RWPE1 (cell line): Measurements from ENCODE around the gene ST8SIA2.
A peak's percentile ranks its signal among the peaks of the same experiment; 100 is the strongest.

ENCODE experiments used
- CTCF ChIA-PET: fragments of 350-600 bp; sonication (Branson Sonifier 250); formaldehyde crosslinking; extraction: SDS; loops from one replicate; lab custom pipeline; 2021; lab: Yijun Ruan, JAX
- POLR2A ChIA-PET: fragments of 400-600 bp; formaldehyde crosslinking; extraction: SDS; loops from one replicate; lab custom pipeline; 2020; ENCODE audit warnings: antibody characterized with exemption; ENCODE audit not compliant: low non-redundant PET; lab: Yijun Ruan, JAX
- DNase-seq: peaks from one replicate; pipeline ENCODE4 v3.0.0; 2012; ENCODE audit warnings: low spot score
- H3K27ac ChIP-seq: fragments of 450-650 bp; 2 replicates; pipeline ENCODE4 v1.5.1; 2017
- CTCF ChIP-seq: fragments of 450-650 bp; conservative IDR thresholded peaks from 2 replicates; pipeline ENCODE4 v1.5.1; 2017; ENCODE audit warnings: low read depth, mild to moderate bottlenecking

ST8SIA2 gene

GRCh38 chr15:92383519-92384324, 10.0 kb upstream of the ST8SIA2 start:
- no peak for DNase-seq
- ChIA-PET POLR2A (no interaction called here), CTCF (no interaction called here)
- peak; percentile 27; the same call in 1 of the 2 replicates for TF ChIP-seq CTCF
- no peak overlapping the region for H3K27ac ChIP-seq

DNA sequence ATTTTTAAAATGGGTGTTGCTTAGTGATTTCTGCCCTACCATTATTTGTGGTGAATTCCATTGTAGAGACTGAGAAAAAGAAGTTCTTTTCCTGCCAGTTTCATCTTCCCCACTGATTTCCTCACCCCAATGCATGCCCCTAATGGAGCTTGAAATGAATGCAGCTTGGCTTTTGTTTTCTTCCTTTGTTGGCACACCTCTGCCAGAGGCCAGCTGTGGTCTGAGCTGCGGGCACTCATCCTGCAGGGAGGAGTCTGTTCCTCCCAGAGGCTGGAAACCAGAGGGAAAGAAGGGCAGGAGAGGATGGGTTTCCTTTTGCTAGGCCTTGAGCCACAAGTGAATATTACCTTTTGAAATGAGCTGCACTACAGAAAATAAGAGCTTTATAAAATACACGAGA, 9.3 kb upstream of the ST8SIA2 start:
- H3K27ac ChIP-seq: no peak overlapping the region
- no peak for DNase-seq
- no peak for TF ChIP-seq CTCF
- CTCF ChIA-PET: no interaction called here
- POLR2A ChIA-PET: no interaction called here

DNA sequence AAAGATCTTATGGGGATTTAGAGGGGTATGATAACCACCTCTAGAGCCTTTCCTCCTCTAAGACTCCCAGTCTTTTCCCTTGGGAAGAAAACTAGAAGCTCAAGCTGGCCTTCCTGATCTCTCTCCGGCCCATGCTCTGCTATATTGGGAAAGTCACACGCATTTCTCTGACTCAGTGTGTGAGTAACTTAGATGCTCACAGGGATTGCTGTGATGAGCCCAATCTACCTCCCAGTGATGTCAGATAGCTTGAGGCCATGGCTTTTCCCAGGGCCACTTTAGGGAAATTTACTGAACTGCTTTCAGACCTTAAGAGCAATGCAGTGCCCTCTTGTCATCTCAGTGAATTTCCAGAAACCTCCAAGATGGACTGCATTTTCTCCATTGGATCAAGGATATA, 8.6 kb upstream of the ST8SIA2 start:
- TF ChIP-seq CTCF: no peak
- DNase-seq: peak; percentile 44
- POLR2A ChIA-PET: no interaction called here
- no peak overlapping the region for H3K27ac ChIP-seq
- CTCF ChIA-PET: interaction anchor here (0.6 kb wide), 1 partner anchor 1155 kb away, joined by 3 read pairs; no protein-coding TSS in a partner anchor

DNA sequence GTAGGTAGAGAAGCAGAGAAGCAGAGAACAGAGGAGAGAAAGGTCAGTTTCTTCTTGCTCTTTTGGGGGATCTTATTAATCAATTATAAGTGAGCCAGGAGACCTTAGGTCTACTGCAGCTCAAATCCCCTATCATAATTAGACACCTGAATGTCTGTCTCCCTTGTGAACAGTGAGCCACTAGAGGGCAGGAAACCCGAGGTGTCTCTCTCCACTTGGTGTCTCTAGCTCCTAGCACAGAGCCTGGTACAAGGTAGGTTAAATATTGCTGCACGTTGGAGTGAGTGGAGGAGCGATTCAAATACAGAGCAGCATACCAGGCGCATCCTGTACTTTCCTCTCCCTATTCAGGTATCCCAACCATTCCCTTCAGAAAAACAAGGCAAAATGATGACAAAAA, 2.0 kb upstream of the ST8SIA2 start:
- no peak for TF ChIP-seq CTCF
- peak; percentile 19 for DNase-seq
- ChIA-PET POLR2A (interaction anchor here (0.6 kb wide), 1 partner anchor 15 kb away, joined by 5 read pairs; no protein-coding TSS in a partner anchor), CTCF (interaction anchor here (0.6 to 2.1 kb wide), 5 partner anchors 15 to 1336 kb away, joined by 3 to 7 read pairs (median 3); no protein-coding TSS in a partner anchor)
- no peak overlapping the region for H3K27ac ChIP-seq

- ChIA-PET POLR2A (no interaction called here), CTCF (interaction anchor here (2.1 kb wide), 1 partner anchor 322 kb away, joined by 7 read pairs; no protein-coding TSS in a partner anchor)
- no peak for DNase-seq
- TF ChIP-seq CTCF: no peak
- no peak overlapping the region for H3K27ac ChIP-seq
Measured at GRCh38 chr15:92392462-92392861, 1.2 kb upstream of the ST8SIA2 start.

DNA sequence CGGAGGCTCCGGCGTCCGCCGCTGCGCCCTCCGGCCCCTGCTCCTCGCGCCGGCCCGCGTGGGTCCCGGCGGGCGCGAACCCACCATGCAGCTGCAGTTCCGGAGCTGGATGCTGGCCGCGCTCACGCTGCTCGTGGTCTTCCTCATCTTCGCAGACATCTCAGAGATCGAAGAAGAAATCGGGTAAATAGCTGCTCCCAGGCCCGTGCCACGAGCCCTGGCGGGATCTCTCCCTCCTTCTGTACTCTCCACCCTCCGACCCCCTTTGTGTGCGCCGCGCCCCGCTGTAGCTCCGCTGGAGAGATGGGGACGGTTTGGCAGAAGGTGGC, 263 bp downstream of the ST8SIA2 start:
- CTCF ChIA-PET: interaction anchor here (0.6 to 1.0 kb wide), 3 partner anchors 20 to 321 kb away, joined by 3 read pairs; no protein-coding TSS in a partner anchor
- H3K27ac ChIP-seq: no peak overlapping the region
- no peak for DNase-seq
- no peak for TF ChIP-seq CTCF
- POLR2A ChIA-PET: no interaction called here
